DOHH2 (cell line): ENCODE measurements around the gene PIP4K2C.

ENCODE experiments used
- H3F3A ChIP-seq: fragments of 200-600 bp; sonication (generic), shearing (Covaris generic); 2 replicates; pipeline ENCODE4 v1.6.0; 2016; ENCODE audit warnings: antibody characterized with exemption, mild to moderate bottlenecking; ENCODE audit not compliant: control insufficient read depth, insufficient read depth
- H3K27ac ChIP-seq: fragments of 200-600 bp; sonication (generic); 2 replicates; pipeline ENCODE4 v1.5.1; 2014; ENCODE audit warnings: low read depth, mild to moderate bottlenecking, low read length, moderate library complexity
- H3K27me3 ChIP-seq: fragments of 200-600 bp; sonication (generic); 2 replicates; pipeline ENCODE4 v1.6.1; 2014; ENCODE audit warnings: mild to moderate bottlenecking, low read length, mixed read lengths; ENCODE audit not compliant: control insufficient read depth
- H3K36me3 ChIP-seq: fragments of 200-600 bp; sonication (generic); 2 replicates; pipeline ENCODE4 v1.6.1; 2014; ENCODE audit warnings: mild to moderate bottlenecking, low read length, moderate library complexity, mixed read lengths; ENCODE audit not compliant: control insufficient read depth
- H3K4me1 ChIP-seq: fragments of 200-600 bp; sonication (generic); 2 replicates; pipeline ENCODE4 v1.6.1; 2014; ENCODE audit warnings: mild to moderate bottlenecking, low read length, mixed read lengths; ENCODE audit not compliant: control insufficient read depth
- H3K4me2 ChIP-seq: fragments of 200-600 bp; sonication (generic); 2 replicates; pipeline ENCODE4 v1.6.0; 2014; ENCODE audit warnings: mild to moderate bottlenecking, low read length, moderate library complexity
- H3K4me3 ChIP-seq: fragments of 200-600 bp; sonication (generic); 2 replicates; pipeline ENCODE4 v1.5.1; 2014; ENCODE audit warnings: mild to moderate bottlenecking, low read length, mixed read lengths
- H3K79me2 ChIP-seq: fragments of 200-600 bp; sonication (generic); 2 replicates; pipeline ENCODE4 v1.6.1; 2014; ENCODE audit warnings: mild to moderate bottlenecking, low read length, mixed read lengths; ENCODE audit not compliant: control insufficient read depth
- H3K9me2 ChIP-seq: fragments of 200-600 bp; sonication (generic); replicated peaks from 2 replicates; pipeline ENCODE4 v1.6.1; 2014; ENCODE audit warnings: mild to moderate bottlenecking, low read length, mixed read lengths; ENCODE audit not compliant: control insufficient read depth
- H3K9me3 ChIP-seq: fragments of 200-600 bp; sonication (generic); 2 replicates; pipeline ENCODE4 v1.6.1; 2014; ENCODE audit warnings: antibody characterized with exemption, low read length, mixed read lengths; ENCODE audit not compliant: control insufficient read depth, insufficient read depth
- H4K20me1 ChIP-seq: fragments of 200-600 bp; sonication (generic); 2 replicates; pipeline ENCODE4 v1.6.0; 2014; ENCODE audit warnings: low read depth, mild to moderate bottlenecking, antibody characterized with exemption, low read length, moderate library complexity; ENCODE audit not compliant: control insufficient read depth, insufficient read depth
- EZH2phosphoT487 ChIP-seq: fragments of 200-600 bp; sonication (generic); IDR thresholded peaks from 2 replicates; pipeline ENCODE4 v1.6.1; 2017; ENCODE audit warnings: borderline replicate concordance, mild to moderate bottlenecking, antibody characterized with exemption, low read length, moderate library complexity, mixed read lengths
- TF ChIP-seq, protein P1 (sequence below): fragments of 200-600 bp; sonication (generic); IDR thresholded peaks from one replicate; pipeline ENCODE4 v1.5.1; 2014; ENCODE audit warnings: antibody characterized with exemption, mild to moderate bottlenecking, low read depth, low read length; ENCODE audit not compliant: poor library complexity, severe bottlenecking

Gene PIP4K2C

DNA sequence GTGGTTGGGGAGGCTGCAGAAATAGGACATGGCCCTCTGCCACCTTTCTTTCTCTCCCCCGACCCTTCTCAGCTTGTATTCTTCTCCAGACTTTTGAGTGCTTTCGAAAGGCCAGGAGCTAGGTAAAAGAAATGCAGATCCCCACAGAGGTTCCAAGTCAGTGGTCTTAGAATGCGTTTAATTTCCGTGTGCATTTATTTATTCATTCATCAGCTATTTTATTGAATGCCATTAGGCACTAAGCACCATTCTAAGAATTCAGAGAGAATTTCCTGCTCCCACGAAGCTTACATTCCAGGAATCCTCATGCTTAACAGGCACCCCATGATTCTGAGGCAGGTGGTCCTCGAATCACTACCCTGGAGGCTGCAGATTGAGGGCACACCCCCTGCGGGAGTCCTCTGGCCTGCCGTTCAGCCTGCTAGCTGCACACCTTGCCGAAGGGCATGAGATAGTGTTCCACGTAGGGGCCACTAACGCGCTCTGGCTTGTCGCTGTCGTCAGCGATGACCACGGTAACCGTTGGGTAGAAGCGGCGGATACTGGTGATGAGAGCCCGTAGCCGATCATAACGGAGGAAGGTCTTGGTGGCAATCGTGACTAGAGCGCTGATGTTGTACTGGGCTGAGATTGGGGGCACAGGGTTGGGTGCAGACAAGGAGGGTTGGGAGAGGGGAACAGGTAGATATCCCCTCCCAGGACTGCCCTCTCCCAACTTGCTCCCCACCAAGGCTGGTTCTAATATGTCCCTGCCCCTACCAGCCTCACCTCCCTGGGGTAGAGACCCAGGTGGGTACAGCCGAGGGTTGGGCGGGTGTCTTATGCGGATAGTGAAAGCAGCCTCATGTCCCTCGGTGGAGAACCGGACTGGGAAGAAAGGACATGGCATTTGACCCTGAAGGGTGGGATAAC lies 37.5 kb downstream of the PIP4K2C start:
- TF ChIP-seq EZH2phosphoT487, result no peak
- TF ChIP-seq, protein P1, sequence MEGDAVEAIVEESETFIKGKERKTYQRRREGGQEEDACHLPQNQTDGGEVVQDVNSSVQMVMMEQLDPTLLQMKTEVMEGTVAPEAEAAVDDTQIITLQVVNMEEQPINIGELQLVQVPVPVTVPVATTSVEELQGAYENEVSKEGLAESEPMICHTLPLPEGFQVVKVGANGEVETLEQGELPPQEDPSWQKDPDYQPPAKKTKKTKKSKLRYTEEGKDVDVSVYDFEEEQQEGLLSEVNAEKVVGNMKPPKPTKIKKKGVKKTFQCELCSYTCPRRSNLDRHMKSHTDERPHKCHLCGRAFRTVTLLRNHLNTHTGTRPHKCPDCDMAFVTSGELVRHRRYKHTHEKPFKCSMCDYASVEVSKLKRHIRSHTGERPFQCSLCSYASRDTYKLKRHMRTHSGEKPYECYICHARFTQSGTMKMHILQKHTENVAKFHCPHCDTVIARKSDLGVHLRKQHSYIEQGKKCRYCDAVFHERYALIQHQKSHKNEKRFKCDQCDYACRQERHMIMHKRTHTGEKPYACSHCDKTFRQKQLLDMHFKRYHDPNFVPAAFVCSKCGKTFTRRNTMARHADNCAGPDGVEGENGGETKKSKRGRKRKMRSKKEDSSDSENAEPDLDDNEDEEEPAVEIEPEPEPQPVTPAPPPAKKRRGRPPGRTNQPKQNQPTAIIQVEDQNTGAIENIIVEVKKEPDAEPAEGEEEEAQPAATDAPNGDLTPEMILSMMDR, result no peak
- Histone ChIP-seq H3K36me3 (no peaks in the 10 kb centered on the region), H4K20me1 (no peaks in the 10 kb centered on the region), H3F3A (0 out of 2 replicates have a peak, but pooled peaks cover 2% of the 10 kb centered on the region), H3K4me3 (no peak overlapping the region), H3K4me1 (peaks cover 13% of the 10 kb centered on the region), H3K9me2 (no peaks in the 10 kb centered on the region), H3K79me2 (no peaks in the 10 kb centered on the region), H3K4me2 (no peak overlapping the region), H3K27me3 (peaks cover 95% of the 10 kb centered on the region), H3K9me3 (no peaks in the 10 kb centered on the region), H3K27ac (no peak overlapping the region)

DNA sequence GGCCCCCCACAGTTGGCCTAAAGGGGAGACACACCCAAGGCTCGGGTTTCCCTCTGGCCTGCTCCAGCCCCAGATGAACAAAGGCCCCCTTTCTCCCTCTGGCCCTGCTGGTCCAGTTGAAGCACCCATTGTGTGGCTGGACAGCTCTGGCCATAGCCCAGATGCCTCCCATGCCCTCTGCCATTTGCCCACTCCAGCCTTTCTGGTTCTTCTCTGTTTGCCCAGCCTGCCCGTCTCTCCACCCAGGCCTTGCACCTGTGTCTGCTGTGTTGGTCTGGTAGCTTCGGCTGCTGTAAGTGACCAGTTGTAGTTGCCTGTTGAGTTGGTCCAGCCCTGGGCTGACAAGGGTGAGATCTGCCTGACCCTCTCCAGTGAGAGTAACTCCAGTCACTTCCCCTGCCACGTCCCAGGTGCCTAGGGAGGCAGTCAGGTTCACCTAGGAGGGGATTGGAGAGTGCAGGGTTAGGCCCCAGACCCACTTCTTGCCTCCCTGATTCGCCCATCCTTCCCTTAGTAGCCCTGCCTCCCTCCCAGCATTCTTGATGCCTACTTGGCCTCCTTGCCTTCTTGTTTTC lies 39.0 kb downstream of the PIP4K2C start:
- Histone ChIP-seq H3K27ac (no peak overlapping the region), H3F3A (0 out of 2 replicates have a peak, but pooled peaks cover 2% of the 10 kb centered on the region), H3K79me2 (no peaks in the 10 kb centered on the region), H3K36me3 (no peaks in the 10 kb centered on the region), H3K4me1 (peaks cover 13% of the 10 kb centered on the region), H3K4me2 (no peak overlapping the region), H3K4me3 (no peak overlapping the region), H4K20me1 (no peaks in the 10 kb centered on the region), H3K9me3 (no peaks in the 10 kb centered on the region), H3K27me3 (peaks cover 90% of the 10 kb centered on the region), H3K9me2 (no peaks in the 10 kb centered on the region)
- TF ChIP-seq EZH2phosphoT487, result no peak
- TF ChIP-seq, protein P1, result no peak

DNA sequence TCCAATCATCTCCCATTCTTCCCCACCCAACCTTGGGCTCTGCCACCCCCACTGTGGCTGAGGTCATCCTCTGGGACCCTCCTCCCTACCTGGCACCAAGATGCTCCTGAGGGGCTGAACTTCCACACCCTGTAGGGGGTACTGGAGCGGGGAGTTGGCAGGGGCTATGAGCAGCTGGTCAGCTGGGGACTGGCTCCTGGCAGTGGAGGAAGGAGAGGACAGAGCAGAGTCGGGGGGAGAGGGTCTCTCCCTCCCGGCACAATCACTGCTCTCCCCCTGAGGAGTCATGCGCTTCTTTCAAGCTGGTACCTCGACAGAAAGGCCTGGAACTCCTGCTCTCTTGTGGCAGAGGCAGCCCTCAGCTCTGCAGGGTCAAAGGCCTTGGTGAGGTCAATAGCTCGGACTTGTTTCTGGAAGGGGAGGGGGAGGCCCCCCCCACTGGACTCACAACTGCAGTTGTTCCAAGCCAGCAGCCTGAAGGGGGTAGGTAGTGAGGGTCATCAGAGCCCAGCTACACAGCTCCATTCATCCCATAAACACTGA lies 40.0 kb downstream of the PIP4K2C start:
- H3F3A ChIP-seq, result 0 out of 2 replicates have a peak, but pooled peaks cover 2% of the 10 kb centered on the region
- H3K4me3 ChIP-seq, result no peak overlapping the region
- no peak overlapping the region for H3K4me2 ChIP-seq
- H3K27me3 ChIP-seq, result peaks cover 81% of the 10 kb centered on the region
- no peak overlapping the region for H3K27ac ChIP-seq
- peaks cover 13% of the 10 kb centered on the region for H3K4me1 ChIP-seq
- no peaks in the 10 kb centered on the region for H3K79me2 ChIP-seq
- H4K20me1 ChIP-seq, result no peaks in the 10 kb centered on the region
- H3K9me2 ChIP-seq, result no peaks in the 10 kb centered on the region
- TF ChIP-seq, protein P1, result no peak
- TF ChIP-seq EZH2phosphoT487, result no peak
- H3K9me3 ChIP-seq, result no peaks in the 10 kb centered on the region
- no peaks in the 10 kb centered on the region for H3K36me3 ChIP-seq
